Epithelial cell of alveolus of lung (primary cell): ENCODE data around the gene SPP1. TPM values are rescaled to one million over a fixed set of nuclear protein-coding genes. Genes with fewer than 3 reads are reported as not detected.

Experiments used
- total RNA-seq: library from RNA; depleted of rRNA; stranded (reverse); fragments of >200 nt; gene quantifications from 2 replicates; pipeline ENCODE4 v1.2.1, GENCODE V29; 2015

SPP1 gene
- 0.78 TPM in 1 of 2 replicates, not detected in the other for total RNA-seq

GRCh38 chr4:87975466-87975865, at the start of gene SPP1:
Gene SPP1, plus strand, starts transcription at chr4:87975714. Its CDS starts 1,182 bp downstream, at chr4:87976896.

DNA sequence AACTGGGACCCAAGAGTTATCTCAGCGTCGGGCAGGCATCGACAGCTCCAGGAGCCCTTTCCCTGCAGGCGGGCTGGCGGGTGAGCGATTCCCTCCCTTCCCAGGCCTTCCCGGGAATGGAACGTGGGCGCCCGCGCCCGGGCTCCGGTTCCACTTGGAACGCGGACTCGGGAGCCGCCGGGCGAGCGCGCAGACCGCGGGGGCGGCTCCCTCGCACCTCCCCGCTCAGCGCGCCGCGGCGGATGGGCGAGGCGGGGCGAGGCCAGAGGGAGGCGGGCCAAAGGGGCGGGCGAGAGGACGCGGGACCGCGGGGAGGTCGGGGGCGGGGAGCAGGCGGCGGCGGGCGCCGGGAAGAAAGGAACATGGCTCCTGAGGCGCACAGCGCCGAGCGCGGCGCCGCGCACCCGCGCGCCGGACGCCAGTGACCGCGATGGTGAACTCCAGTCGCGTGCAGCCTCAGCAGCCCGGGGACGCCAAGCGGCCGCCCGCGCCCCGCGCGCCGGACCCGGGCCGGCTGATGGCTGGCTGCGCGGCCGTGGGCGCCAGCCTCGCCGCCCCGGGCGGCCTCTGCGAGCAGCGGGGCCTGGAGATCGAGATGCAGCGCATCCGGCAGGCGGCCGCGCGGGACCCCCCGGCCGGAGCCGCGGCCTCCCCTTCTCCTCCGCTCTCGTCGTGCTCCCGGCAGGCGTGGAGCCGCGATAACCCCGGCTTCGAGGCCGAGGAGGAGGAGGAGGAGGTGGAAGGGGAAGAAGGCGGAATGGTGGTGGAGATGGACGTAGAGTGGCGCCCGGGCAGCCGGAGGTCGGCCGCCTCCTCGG, 32.0 kb downstream of the SPP1 start, which contains the start of gene PKD2:
Gene PKD2, plus strand, starts transcription at position 332 of the 818 bp plus-strand sequence. Its CDS starts 99 bp downstream, at position 431.

Other genes with a start within 250 kb of the SPP1 start
- not detected in 2 replicates for gene IBSP, start 176.2 kb upstream of the SPP1 start, total RNA-seq
- not detected in 2 replicates for gene MEPE, start 142.7 kb upstream of the SPP1 start, total RNA-seq
- gene PKD2, start 31.9 kb downstream of the SPP1 start, total RNA-seq: 18.1 and 21.2 TPM in 2 replicates
- gene ABCG2, start 182.9 kb downstream of the SPP1 start, total RNA-seq: 0.08 and 1.0 TPM in 2 replicates